HG03469 (cell line): ENCODE results near the gene SNX5.

Experiments
- ATAC-seq: cut with Tn5 transposase; IDR thresholded peaks from one replicate; pipeline ENCODE4 v1.9.1; 2021; ENCODE audit warnings: mild to moderate bottlenecking, moderate library complexity, moderate number of reproducible peaks; ENCODE audit not compliant: unreplicated experiment

The SNX5 gene

DNA sequence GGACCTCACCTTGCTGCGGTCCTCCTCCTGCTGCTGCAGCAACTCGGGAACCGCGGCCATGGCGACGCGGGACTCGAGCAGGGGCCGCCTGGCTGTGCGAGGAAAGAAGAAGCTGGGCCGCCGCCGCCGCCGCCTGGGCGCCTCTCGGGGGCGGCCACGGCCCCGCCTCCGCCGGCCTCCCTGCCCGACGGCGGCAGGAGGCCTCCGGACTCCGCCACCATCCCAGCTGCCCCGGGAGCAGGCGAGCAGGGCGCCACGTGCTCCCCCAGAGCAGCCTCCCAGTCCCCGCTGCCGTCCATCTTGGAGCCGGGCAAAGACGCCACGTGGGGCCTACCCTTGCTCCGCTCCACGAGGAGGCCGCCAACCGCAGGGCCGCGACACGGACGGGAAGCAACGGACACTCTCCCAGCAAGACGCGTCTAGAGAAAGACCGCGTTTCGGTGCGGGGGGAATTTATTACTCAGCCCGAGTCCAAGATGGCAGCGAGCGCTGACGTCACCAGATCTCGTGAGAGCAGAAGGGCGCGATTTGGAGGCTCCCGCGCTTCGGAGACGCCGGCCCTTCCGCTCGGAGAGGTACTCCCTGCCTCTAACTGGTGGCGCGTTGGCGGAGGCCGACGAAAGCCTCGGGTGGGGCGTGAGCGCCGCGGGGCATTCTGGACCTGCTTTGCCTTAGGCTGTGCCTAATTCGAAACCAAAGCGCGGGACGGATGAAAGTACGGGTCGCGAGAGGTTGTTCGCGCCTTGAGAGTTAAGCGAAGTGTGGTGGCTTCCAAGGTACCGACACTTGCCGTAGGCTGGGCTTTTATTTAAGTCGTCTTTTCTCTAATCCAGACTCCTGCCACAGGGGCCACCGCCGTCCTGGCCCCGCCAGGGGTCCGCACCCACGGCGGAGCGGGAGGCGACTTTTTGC lies at the start of gene SNX5, which contains the start of gene MGME1:
Gene SNX5 (minus strand): TSS at position 429 of the 912 bp plus-strand sequence. CDS start 369 bp downstream, at position 60.
Gene MGME1 (plus strand): TSS at position 653 of the 912 bp plus-strand sequence. CDS start 842 bp downstream, outside the sequence.
- peak; percentile 75 for ATAC-seq

GRCh38 chr20:18018100-18018499 lies 49.5 kb upstream of the SNX5 start:
- no peak for ATAC-seq

DNA sequence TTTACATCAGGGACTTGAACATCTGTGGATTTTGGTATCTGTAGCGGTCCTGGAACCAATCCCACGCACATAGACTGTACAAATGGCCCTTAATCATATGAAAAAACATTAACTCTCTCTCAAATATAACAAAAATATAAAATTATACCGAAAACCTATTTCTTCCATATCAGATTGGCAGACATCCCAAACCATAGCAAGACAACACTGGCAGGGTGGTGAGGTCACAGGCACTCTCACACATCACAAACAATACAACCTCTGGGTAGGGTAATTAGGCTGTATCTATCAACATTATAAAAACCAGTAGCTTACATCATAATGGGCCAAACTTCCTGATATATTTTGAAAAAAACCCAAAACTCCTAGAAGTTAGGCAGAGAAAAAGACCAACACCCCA lies 48.2 kb upstream of the SNX5 start:
- ATAC-seq, result no peak

DNA sequence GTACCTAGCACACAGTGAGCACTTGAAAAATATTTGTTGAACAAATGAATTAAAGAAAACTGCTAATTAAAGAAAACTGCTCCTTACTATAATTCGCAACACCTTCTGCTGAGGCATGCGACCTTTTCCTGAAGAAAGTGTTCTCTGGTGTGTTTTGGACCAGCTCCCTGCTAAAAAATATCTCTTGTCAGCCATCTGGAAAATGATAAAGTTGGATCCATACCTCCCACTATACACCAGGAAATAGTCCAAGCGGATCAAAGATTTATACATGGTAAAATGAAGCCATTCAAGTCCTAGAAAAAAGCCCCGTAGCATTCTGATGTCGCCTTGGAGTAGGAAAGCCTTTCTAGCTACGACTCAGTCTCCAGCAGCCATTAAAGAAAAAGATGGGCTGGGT lies 45.8 kb upstream of the SNX5 start:
- ATAC-seq, result no peak

- ATAC-seq, result no peak
Measured at GRCh38 chr20:18012901-18013300, 44.3 kb upstream of the SNX5 start.

DNA sequence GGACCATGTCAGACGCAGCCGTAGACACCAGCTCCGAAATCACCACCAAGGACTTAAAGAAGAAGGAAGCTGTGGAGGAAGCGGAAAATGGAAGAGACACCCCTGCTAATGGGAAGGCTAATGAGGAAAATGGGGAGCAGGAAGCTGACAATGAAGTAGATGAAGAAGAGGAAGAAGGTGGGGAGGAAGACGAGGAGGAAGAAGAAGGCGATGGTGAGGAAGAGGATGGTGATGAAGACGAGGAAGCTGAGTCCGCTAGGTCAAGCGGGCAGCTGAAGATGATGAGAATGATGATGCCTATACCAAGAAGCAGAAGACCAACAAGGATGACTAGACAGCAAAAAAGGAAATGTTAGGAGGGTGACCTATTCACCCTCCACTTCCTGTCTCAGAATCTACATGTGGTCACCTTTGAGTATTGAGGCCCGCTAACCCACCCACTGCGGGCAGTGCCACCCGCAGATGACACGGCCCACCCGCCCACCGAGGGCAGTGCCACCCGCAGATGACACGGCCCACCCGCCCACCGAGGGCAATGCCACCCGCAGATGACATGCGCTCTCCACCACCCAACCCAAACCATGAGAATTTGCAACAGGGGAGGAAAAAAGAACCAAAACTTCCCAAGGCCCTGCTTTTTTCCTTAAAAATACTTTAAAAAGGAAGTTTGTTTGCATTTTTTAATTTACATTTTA lies 43.5 kb upstream of the SNX5 start:
- ATAC-seq, result no peak

GRCh38 chr20:18011482-18011881 lies 42.9 kb upstream of the SNX5 start:
- no peak for ATAC-seq

DNA sequence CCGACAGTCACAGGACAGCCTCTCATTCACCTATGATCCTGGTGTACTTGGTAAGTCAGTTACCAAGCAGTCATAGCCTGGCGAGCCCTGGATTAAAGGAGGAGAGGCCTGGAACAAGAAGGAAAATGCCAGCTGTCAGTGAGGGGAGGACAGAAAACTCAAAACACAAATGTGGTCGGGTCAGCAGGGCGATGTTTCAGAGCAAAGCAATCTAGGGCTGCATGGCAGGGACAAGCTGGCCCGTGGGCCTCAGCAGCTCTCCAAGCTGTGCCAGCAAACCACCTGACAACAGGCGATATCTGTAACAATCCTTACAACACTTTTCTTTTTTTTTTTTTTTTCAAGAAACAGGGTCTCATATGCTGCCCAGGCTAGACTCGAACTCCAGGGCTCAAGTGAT lies 40.5 kb upstream of the SNX5 start:
- ATAC-seq, result no peak

GRCh38 chr20:18007534-18008292 lies 39.1 kb upstream of the SNX5 start:
- no peak for ATAC-seq

DNA sequence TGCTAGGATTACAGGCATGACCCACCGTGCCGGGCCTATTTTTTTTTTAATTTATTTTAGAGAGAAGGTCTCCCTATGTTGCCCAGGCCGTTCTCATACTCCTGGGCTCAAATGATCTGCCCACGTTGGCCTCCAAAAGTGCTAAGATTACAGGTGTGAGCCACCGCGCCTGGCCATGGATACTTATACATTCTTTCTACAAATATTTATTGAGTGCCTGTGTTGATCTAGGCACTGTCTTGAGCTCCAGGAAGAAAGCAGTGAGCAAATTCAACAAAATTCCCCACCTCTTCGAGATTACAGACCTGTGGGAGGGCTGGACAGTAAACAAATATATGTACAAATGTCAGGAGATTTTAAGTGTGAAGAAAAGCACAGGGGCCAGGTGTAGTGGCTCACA lies 38.1 kb upstream of the SNX5 start:
- no peak for ATAC-seq

GRCh38 chr20:18005990-18006364 lies 37.4 kb upstream of the SNX5 start:
- no peak for ATAC-seq

DNA sequence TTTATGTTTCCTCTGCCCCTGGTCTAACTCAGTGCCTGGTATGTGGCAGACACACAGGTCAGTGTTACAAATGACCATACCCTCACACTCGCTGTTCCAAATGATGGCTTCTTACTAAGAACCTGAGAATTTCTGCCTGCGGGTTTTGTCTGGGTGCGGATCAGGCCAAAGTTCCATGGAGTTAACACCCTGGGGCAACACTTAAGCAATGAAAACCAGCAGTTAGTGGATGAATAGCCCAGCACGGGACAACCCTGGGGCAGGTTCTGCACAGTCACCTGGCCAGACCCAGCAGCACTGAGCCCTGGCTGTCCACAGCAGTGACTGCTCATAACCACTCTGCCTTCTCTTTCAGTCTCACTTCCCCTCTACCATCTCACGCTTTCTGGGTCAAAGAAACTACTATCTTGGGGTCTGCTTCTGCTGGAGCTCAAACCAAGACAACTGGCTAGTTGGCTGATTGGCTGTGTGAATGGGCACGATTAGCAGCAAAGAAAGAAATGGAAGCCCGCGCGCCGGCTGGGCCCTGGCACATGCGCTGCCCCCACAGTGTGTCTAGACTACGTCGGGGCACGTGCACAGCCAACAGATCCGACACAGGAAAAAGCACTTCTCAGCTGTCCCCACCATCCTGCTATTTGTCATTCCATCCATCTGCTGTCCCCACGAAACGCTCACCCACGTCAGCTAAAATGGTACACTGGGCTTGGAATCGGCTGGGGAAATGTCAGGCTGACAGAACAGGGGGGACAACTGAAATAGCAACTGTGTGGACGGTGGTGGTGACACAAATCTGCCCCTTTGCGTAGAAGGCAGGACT lies 36.8 kb upstream of the SNX5 start:
- ATAC-seq, result peak; percentile 97

GRCh38 chr20:18004384-18005031 lies 35.9 kb upstream of the SNX5 start:
- ATAC-seq, result no peak

DNA sequence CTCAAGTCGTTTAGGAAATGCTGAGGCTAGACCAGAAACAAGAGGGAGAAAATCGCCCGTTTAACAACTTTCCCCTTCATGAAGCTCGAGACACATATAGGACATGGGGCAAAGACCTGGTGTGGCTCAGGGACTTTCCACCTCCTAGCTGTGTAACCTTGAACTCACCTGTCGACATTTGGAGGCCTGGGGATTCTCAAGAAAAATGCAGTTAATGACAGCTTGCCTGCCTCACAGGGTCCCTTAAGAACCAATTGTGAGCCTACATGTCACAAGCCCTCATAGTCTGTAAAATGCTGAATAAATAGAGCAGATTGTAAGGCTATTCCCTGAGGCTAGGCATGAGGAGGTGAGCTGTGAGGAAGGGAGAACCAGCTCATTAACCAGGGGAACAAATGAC lies 35.3 kb upstream of the SNX5 start:
- no peak for ATAC-seq

DNA sequence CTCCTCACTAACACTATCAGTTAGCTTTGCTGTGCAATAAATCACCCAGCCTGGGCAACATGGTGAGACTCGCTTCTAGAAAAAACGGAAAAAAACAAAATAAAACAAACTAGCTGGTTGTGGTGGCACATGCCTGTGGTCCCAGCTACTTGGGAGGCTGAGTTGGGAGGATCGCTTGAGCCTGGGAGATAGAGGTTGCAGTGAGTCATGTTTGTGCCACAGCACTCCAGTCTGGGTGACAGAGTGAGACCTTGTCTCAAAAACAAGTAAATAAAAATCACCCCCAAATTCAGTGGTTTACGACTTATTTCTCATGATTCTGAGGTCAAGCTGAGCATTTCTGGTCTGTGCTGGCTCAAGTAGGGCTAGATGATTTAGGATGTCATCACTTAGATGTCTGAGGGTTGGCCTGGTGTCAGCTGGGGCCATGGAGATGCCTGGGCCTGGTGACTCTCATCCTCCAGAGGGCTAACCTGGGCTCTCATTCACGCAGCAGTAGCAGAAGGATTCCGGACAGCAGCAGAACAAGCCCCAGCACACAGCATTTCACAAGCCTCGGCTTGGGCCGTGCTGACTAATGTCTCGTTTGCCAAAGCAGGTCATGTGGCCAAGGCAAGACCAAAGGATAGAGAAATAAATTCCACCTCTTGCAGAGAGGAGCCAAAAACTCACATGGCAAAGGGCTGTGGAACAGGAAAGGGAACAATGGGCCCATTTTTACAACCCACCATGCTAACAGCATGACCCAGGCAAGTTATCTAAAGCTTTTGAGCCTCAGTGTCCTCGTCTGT lies 32.7 kb upstream of the SNX5 start:
- no peak for ATAC-seq

DNA sequence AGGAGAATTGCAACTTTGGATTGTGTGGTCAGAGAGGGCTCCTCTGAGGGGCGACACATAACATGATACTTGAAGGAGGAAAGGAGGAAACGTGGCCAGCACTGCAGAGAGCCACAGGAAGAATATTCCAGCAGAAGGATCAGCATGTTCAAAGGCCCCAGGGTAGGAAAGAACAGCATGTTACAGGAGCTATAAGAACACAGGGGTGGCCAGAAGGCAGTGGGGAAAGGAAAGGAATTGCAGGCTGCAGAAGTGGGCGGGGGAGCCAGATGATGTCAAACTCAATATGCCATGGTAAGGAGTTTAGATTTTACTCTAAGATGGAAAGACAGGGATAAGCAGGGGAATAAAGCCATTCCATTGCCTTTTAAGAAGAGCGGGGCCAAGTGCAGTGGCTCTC lies 31.0 kb upstream of the SNX5 start:
- no peak for ATAC-seq

GRCh38 chr20:17998446-17998845 lies 29.9 kb upstream of the SNX5 start:
- no peak for ATAC-seq

DNA sequence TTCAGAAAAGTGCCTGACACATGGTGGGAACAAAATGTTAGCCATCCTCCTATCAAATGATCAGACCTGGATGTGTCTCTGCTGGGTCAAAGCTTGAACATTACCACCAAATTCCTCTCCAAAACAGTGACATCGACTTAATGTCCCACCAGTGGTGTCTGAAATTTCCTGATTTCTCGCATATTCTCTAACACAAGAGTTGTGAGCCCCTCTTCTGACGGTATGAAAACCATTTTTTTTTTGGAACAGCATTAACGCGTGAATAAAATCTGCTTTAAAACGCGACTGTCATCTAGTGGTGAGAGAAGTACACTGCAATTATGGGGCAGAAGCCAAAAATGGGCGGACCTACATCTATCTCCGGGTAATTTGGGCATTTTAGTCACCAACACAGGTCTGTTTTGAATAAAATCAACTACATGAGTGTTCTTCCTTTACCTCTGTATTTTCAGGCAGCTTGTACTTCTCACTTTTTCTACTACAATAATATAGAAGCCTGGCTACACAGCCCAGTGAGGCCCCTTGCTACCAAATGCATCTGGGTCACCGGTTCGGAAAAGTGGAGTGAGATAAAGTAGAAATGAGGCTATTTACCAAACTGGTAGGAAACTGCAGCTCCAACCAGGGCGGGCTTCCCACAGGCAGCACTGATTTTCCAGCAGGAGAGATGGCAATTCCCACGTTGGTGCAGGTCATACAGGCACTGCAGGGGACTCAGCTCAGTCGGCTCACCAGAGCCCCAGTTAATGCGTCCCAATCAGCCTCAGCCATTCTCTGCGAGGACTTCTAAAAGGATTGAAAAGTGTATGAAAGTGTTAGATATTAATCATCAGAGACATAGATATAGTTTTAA lies 27.6 kb upstream of the SNX5 start:
- ATAC-seq, result no peak
